GM19467 (cell line): ENCODE data around the gene PTPRD.

Experiments used
- ATAC-seq: cut with Tn5 transposase; IDR thresholded peaks from one replicate; pipeline ENCODE4 v1.9.1; 2021; ENCODE audit warnings: mild to moderate bottlenecking, moderate library complexity; ENCODE audit not compliant: unreplicated experiment

The PTPRD gene

DNA sequence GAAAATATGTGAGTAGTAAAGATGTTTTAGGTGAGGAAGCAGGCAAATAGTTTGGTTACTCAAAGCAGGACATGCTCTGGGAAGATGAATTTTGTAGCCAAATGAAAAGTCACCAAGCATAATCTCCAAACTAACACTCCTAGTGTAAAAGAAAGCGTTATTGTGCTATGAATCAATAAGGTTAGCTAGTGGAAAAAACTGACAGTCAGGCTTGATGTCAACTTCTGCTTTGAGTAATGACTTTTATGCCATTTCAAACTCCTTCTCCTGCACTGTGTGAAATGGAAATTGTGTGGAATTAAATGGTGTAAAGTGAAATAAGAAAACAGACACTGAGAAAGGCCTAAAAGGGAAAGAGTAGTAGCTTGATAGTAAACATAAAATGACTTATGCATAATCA lies 2176.0 kb downstream of the PTPRD start:
- no peak for ATAC-seq

DNA sequence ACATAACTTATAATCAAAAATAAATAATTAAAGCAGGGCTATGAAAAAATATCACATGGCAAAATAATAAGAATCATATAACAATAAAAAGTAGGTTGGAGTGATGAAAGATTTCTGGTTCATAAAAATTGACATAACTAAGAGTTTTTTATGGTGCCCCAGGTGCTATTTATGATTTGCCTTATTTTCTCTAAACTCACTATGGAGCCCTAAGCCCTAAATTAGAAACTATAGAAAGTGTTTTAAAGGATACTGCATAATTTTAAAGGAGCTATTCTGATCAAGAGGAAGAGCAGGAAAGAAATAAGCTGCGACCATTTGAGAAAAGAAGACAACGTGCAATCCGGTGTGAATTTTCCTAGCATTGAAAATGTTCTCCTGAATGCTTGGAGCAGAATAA lies 2178.2 kb downstream of the PTPRD start:
- ATAC-seq: no peak

DNA sequence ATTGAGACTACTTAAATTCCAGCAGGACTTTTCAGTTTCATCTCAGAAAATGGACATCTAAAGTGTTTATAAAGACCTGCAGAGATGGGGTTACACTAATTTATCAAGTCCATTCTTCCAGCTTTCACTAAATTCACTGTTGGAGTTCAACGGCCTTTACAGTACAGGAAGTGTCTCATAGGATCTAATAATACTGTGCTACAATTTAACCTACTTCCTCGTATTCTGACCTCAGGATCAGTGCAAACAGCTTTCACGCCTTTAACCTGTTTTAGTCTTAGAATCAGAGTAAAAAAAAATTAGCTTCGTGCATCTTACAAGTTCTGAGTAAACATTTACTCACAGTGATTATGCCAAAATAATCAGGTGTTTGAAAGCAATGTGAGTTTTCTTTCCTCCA lies 2180.6 kb downstream of the PTPRD start:
- ATAC-seq: no peak

DNA sequence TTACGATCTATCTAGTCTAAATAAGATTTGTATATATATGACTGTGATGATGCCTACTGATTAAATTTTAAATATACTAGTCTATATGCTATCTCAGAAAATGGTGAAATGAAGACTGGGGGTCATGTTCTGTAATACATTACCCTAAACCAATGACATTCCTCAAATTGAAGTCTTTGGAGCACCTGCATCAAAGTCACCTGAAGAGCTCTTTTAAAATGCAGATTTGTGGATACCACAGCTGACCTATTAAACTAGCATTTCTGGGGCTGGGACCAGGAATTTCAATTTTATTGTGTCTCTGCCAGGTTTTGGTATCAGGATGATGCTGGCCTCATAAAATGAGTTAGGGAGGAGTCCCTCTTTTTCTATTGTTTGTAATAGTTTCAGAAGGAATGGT lies 2181.3 kb downstream of the PTPRD start:
- no peak for ATAC-seq

DNA sequence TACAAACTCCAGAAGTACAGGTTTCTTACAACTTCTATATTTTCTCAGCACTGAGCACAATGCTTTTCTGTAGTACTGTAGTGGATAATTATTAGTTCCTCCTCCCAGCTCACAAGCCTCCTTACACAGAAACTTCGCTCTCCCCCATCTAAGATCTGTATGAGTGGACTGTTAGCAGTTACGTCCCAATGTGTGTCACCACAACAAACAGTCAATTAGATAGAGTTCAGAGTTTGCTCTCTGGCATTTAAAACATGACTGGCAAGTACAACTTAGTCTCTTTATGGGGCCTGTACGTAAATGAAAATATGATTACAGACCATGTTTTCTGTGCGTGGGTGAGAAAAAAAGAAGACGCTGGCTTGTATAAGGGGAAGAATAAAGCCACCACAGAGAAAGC lies 2181.9 kb downstream of the PTPRD start:
- ATAC-seq: no peak

DNA sequence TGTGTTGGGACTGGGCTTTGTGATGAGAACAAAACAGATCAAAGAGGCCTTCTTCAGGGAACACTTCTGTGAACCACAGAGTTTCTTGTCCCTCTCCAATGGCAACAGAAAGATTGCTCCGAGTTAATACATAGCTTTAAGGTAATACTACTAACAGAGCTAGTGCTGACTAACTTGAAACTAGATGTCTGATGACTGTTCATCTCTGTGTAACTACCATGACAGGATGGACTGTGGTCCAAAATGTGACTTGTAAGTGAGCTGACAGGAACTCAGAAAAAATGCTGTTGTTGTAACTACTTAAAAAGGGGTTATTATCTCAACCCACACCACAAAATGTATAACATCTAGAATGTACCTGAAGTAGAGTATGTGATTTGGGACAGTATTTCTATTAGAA lies 2183.0 kb downstream of the PTPRD start:
- ATAC-seq: no peak

DNA sequence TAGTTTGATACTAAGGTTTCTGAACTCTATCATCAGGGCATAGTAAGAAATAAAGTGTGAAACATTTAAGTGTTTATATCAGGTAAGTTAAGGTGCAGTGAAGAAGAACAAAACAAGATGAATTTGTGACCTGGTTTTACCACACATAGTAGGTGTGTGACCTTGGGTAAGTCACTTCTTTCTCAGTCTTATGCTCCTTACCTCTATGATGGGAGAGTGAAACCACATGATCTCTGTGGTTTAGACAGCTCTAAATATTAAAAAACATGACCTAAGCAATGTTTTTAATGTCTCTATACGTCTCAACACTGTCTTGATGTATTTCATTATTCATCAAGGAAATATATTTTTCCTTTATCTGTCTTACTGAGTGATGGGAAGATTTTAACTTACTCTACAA lies 2183.6 kb downstream of the PTPRD start:
- no peak for ATAC-seq

DNA sequence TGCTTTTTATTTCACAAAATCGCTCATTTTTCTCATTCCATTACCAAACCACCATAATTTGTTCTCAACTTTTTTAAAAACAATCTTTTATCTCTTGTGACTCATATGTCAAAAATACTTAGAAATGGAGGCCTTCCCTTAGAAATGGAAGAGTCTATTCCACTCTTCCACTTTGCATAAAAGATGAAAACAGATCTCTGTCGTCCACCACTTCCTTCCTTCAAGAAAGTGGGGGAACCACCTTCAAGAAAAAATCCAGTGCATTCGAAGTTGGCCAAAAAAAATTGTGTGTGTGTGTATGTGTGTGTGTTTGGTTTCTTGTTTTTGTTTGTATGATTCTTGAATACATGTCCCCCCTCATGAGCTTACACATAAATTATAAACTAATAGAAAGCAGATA lies 2184.4 kb downstream of the PTPRD start:
- no peak for ATAC-seq

DNA sequence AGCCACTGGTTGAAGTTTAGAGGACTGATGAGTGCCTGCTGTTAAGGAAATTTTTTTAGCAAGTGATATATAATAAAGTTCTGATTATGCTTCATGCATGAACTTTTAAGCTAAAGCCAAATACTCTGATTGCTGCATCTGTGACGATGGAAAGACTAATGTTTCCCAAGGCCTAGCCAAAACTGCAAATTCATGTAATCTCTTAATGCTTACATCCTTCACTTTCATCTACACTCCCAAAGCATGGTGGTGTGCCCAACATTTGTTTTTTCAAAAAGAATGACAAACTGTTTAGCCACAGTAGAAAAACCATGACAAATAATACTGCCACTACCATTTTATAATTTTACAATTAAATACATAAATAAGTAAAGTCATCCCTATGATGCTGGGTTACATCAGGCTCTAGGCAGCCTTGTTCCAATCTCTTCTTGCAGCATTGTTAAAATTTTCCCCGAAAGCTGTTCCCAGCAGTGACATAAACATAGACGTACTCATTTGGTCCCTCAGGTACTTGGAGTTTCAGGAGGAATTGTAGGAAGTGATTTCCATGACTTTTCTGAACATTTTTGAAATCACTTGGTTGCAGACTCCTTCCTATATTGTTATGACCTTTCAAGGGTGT lies 2187.9 kb downstream of the PTPRD start:
- ATAC-seq: no peak

DNA sequence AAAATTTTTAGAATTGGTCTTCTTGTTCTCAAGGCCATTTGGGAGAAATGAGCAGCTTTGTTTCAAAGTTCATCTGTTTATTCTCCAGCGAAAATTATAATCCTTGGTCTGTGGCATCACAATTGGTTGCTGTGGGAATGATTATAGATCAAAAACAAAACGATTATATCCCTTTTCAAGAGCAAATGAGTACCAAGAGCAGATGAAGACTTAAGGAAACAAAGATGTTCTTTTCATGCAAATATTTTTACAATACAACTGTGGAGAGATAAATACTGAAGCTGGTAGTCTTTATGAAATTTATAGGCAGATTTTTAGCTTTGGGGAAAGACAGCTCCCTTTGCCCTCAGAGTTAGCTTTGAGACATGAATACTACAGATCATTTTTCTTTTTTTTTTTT lies 2192.4 kb downstream of the PTPRD start:
- no peak for ATAC-seq

DNA sequence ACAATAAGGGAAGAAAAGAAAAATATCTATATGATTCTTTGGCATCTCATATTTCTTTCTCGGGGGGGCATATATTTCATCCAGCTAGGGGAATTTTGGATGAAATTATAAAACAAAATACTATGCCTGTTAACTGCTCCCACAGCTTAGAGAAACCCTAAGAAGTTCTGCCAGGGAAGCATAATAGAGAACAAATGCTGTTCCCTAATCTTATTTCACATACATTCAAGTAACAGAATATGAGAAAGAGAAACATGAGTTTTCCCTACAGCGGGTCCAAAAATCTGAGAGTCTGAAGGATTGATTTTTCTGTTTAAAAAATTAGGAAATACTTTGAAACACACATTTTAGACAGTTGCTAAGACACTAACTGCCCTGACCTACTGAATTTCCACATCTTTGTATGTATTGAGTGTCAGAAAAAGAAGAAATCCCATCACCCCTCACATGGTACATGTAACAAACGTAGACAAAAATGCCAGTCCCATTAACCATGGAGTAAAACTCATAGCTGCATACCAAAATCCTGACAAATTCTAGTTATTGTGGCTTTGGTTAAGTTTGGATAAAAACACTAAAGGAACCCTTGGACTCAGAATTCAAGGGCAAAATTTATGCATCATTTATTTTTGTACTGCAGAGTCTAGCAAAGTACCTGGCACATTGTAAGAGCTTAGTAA lies 2193.1 kb downstream of the PTPRD start:
- ATAC-seq: no peak

DNA sequence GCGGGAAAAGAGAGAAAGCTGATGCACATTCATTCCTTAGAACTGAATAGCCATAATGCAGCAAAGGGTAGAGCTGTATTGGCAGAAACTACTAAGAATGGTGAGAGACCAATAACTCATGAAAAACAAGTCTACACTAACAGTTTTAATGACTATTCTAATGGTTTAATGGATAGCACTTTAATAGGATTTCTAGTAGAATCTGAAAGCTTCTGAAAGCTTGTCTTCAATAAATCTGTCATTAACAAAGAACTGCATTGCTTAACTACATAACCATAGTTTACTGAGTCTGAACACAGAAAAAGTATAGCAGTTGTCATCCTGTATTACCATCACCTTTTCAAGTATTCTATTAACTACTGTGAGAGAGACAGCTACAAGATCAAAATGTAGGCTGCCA lies 2195.5 kb downstream of the PTPRD start:
- no peak for ATAC-seq

DNA sequence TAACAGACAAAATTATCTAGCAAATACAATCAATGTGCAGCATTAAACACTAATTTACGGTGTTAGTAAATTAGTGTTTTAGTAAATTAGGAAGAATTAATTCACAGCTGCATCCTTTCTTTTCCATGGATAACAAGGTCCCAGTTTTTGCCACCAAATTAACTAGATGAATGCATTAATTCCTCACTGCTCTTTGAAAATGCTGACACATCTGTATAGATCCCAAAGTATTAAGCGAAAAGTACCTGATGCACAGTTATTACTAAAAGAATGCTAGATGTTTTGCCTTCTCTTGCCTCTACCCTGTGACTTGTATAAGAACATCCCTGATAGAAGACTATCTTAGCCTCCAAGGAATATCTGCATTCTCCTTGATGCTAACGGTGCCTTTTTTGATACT lies 2200.5 kb downstream of the PTPRD start:
- ATAC-seq: no peak

DNA sequence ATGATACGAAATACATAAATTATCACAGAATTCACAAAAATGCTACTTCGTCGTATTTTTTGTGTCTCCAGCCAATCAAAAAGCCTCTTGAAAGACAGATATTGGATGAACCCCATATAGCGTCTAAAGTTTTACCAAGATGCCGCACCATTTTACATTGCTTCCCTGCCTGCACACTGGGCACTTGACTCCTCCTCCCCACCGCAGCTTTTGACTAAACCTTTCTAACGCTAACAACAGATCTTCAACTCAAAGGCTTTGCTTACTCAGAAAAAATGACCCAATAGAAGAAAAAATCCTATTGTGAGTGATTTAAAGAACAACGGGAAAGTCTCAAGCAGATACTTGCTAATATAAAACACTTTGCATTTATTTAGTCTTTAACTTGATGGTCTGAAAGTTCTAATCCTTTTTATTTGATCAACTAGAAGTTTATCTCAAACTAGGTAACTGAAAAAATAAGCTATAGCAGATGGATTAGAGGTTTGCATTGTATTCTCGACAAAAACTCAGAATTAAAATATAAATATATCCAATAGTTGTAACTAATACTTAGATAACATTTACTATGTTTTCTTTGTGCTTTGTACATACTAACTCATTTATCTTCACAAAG lies 2204.1 kb downstream of the PTPRD start:
- no peak for ATAC-seq

DNA sequence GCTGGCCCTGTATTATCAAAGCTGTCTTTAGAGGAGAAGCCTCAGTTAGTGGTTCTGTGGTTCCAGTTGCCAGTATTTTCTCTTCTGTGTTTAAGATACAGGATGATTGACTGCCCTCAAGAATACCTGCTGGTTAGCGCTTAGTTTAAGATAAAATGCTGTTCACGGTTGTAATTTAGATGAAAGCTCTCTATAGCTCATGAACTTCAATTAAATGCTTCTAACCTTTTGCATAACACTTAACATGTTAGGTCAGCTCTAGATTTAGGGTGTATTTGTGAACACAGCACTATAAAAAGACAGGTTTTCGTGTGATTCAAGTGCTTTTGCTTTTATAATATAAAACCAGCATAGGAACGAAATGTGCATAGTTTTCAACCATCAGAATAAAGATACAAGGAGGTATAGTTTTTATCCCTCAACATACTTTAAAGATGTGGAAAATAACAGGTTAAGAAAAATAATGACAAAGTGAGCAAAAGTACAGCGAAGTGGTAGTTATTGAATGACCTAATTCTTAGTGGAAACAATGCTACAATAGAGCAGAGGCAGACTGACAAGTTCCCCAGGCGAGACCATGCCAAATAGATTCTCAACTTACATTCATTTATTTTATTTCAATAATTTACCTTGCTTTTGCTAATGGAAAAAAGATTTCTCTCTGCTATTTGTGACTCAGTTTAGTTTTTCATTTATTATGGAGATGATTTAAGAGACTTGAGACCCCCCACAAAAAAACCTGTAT lies 2210.7 kb downstream of the PTPRD start:
- ATAC-seq: no peak

DNA sequence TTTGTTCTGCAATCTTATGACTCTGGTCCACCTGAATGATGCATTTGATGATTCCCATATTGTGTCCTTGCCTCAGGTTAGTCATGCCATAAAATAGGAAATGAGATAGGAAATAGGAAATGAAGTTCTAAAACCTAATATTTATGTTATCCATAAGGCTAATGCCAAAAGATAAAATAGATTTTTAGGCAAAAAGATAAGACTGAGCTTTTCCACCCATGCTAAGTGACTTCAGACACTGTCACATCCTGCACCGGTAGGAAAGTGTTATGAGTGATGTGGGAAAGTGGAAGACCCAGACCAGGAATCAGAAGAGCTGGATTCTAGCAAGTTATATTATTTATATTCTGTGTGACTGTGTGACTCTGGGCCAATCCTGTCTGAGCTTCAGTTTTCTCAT lies 2212.4 kb downstream of the PTPRD start:
- ATAC-seq: no peak

DNA sequence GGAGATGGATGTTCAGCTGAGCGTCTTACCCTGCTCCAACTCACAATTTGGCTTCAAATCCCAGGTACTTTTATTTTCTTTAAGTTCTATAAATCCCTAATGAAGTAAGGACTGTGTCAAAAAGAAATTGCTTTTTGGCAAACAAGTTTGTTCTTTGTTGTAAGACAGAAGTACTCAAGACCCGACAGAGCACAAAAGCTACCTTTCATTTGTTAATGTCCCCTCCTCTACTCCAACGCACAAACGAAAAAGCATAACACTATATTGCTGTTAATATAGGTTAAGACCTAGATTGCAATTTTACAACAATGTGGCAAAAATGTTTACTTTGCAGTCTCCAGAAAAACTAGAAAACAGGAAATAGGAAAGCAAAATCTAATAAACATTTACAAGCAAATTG lies 2217.8 kb downstream of the PTPRD start:
- ATAC-seq: no peak

DNA sequence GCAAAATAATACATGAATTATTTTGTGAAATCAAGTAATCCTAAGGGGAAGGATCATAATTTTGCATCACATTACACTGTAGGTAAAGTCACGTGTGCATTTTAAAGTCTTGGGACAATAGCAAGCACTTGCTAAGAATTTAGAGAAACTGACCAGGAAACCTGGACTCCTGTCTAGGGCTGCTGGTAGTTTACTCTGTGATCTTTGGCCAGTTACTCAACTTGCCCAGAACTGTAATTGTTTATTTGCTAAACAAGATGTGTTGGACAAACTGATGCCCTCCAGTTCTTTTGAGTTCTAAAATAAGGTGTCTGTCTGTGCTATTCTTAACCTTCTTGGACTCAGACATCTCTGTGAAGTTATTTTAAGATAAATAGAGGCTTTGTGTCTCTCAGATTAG lies 2218.5 kb downstream of the PTPRD start:
- ATAC-seq: no peak

DNA sequence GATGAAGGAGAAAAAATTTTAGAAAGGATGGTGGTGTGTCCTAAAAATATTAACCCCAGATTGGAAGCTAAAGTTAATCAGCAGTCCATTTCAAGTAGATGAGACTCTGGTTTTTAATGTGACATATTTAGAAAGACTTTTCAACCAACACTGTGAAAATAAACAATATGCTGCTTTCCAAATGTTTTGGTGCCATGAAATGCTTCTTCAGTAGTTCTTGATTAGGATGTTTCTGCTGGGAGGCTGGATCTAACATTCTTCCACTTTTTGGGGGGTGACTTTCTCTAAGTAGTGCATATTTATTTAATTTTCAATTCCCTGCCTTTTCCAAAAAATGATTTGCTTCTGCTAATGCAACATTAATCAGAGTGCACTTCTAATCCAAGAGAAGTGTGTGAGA lies 2219.9 kb downstream of the PTPRD start:
- no peak for ATAC-seq

DNA sequence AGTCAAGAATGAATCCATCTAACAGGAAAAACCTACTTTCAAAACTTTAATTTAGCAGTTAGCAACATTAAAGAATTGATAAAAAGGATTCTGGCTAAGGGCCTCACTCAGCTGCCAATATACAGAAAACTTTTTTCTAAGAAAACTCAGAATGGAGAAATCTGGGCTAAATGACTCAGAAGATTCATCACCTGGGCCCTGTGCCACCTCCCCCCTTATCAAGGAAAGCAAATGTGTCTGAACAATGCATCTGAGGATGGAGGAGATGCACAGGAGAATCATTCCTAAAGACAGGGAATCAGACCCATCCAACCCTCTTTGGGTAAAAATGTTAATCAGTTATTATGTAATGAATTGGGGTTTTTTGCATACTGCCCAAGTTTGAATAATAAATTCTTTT lies 2221.2 kb downstream of the PTPRD start:
- ATAC-seq: no peak

DNA sequence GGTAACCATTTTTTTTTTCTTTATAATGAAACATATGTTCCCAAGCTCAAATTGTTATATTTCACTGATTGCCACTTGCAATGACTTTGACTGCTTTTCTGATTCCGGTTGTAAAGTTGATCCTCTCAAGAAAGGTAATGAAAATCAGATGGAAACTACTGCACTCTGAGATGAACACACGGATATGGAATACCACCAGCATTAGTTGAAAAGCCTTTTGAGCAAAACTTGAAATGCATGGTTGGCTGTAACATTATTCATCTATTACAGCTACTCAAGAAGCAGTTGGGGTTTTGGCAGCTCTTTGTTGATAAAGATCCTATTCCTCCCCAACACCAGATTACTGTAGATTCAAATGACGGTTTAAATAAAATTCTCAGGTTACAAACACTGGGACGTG lies 2221.7 kb downstream of the PTPRD start:
- no peak for ATAC-seq

DNA sequence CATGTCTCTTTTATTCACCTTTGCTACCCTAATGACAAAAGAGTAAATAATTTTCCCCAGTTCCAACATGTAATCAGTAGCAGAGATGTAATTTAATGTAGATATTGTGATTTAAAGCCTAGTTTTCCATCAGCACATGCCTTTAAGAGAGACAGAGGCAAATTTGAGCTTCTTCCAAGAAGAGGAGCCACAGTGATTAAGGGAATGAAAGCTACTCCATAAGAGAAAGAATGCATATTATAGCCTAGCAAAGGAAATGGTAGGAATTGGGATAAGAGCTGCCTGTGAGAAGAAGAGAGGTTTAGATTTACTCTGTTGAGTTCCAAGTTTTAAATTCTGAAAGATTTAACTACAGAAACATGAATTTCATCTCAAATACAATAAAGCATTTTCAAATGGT lies 2222.2 kb downstream of the PTPRD start:
- ATAC-seq: no peak
